DOHH2 (cell line): ENCODE results near the gene SSBP2.

ENCODE experiments used
- H3F3A ChIP-seq: fragments of 200-600 bp; sonication (generic), shearing (Covaris generic); 2 replicates; pipeline ENCODE4 v1.6.0; 2016; ENCODE audit warnings: antibody characterized with exemption, mild to moderate bottlenecking; ENCODE audit not compliant: control insufficient read depth, insufficient read depth
- H3K27ac ChIP-seq: fragments of 200-600 bp; sonication (generic); 2 replicates; pipeline ENCODE4 v1.5.1; 2014; ENCODE audit warnings: low read depth, mild to moderate bottlenecking, low read length, moderate library complexity
- H3K27me3 ChIP-seq: fragments of 200-600 bp; sonication (generic); 2 replicates; pipeline ENCODE4 v1.6.1; 2014; ENCODE audit warnings: mild to moderate bottlenecking, low read length, mixed read lengths; ENCODE audit not compliant: control insufficient read depth
- H3K36me3 ChIP-seq: fragments of 200-600 bp; sonication (generic); 2 replicates; pipeline ENCODE4 v1.6.1; 2014; ENCODE audit warnings: mild to moderate bottlenecking, low read length, moderate library complexity, mixed read lengths; ENCODE audit not compliant: control insufficient read depth
- H3K4me1 ChIP-seq: fragments of 200-600 bp; sonication (generic); 2 replicates; pipeline ENCODE4 v1.6.1; 2014; ENCODE audit warnings: mild to moderate bottlenecking, low read length, mixed read lengths; ENCODE audit not compliant: control insufficient read depth
- H3K4me2 ChIP-seq: fragments of 200-600 bp; sonication (generic); 2 replicates; pipeline ENCODE4 v1.6.0; 2014; ENCODE audit warnings: mild to moderate bottlenecking, low read length, moderate library complexity
- H3K4me3 ChIP-seq: fragments of 200-600 bp; sonication (generic); 2 replicates; pipeline ENCODE4 v1.5.1; 2014; ENCODE audit warnings: mild to moderate bottlenecking, low read length, mixed read lengths
- H3K79me2 ChIP-seq: fragments of 200-600 bp; sonication (generic); 2 replicates; pipeline ENCODE4 v1.6.1; 2014; ENCODE audit warnings: mild to moderate bottlenecking, low read length, mixed read lengths; ENCODE audit not compliant: control insufficient read depth
- H3K9me2 ChIP-seq: fragments of 200-600 bp; sonication (generic); replicated peaks from 2 replicates; pipeline ENCODE4 v1.6.1; 2014; ENCODE audit warnings: mild to moderate bottlenecking, low read length, mixed read lengths; ENCODE audit not compliant: control insufficient read depth
- H3K9me3 ChIP-seq: fragments of 200-600 bp; sonication (generic); 2 replicates; pipeline ENCODE4 v1.6.1; 2014; ENCODE audit warnings: antibody characterized with exemption, low read length, mixed read lengths; ENCODE audit not compliant: control insufficient read depth, insufficient read depth
- H4K20me1 ChIP-seq: fragments of 200-600 bp; sonication (generic); 2 replicates; pipeline ENCODE4 v1.6.0; 2014; ENCODE audit warnings: low read depth, mild to moderate bottlenecking, antibody characterized with exemption, low read length, moderate library complexity; ENCODE audit not compliant: control insufficient read depth, insufficient read depth
- CTCF ChIP-seq: fragments of 200-600 bp; sonication (generic); IDR thresholded peaks from one replicate; pipeline ENCODE4 v1.5.1; 2014; ENCODE audit warnings: antibody characterized with exemption, mild to moderate bottlenecking, low read depth, low read length; ENCODE audit not compliant: poor library complexity, severe bottlenecking
- EZH2phosphoT487 ChIP-seq: fragments of 200-600 bp; sonication (generic); IDR thresholded peaks from 2 replicates; pipeline ENCODE4 v1.6.1; 2017; ENCODE audit warnings: borderline replicate concordance, mild to moderate bottlenecking, antibody characterized with exemption, low read length, moderate library complexity, mixed read lengths

The SSBP2 gene

GRCh38 chr5:81400375-81400774 is 350.5 kb downstream of the SSBP2 start:
- Histone ChIP-seq H3K4me2 (no peak overlapping the region), H3K9me3 (peaks cover under 1% of the 10 kb centered on the region), H3K4me1 (no peaks in the 10 kb centered on the region), H3K36me3 (no peaks in the 10 kb centered on the region), H3K9me2 (no peaks in the 10 kb centered on the region), H3F3A (no peaks in the 10 kb centered on the region), H3K27me3 (peaks cover 5% of the 10 kb centered on the region; the same call in 1 of the 2 replicates), H3K4me3 (no peak overlapping the region), H3K79me2 (no peaks in the 10 kb centered on the region), H3K27ac (no peak overlapping the region), H4K20me1 (no peaks in the 10 kb centered on the region)
- no peak for TF ChIP-seq EZH2phosphoT487
- no peak for TF ChIP-seq CTCF

- Histone ChIP-seq H3K4me2 (no peak overlapping the region), H3K9me2 (no peaks in the 10 kb centered on the region), H3K9me3 (peaks cover 4% of the 10 kb centered on the region), H3K4me3 (no peak overlapping the region), H3F3A (no peaks in the 10 kb centered on the region), H4K20me1 (no peaks in the 10 kb centered on the region), H3K79me2 (no peaks in the 10 kb centered on the region), H3K27ac (no peak overlapping the region), H3K4me1 (no peaks in the 10 kb centered on the region), H3K36me3 (no peaks in the 10 kb centered on the region), H3K27me3 (peaks cover 12% of the 10 kb centered on the region; the same call in 1 of the 2 replicates)
- TF ChIP-seq EZH2phosphoT487 (no peak), CTCF (no peak)
Measured at GRCh38 chr5:81398741-81399140, 352.2 kb downstream of the SSBP2 start.

GRCh38 chr5:81397176-81397575 is 353.7 kb downstream of the SSBP2 start:
- Histone ChIP-seq H3K9me2 (no peaks in the 10 kb centered on the region), H3K27me3 (peaks cover 12% of the 10 kb centered on the region; the same call in 1 of the 2 replicates), H3F3A (no peaks in the 10 kb centered on the region), H3K4me1 (no peaks in the 10 kb centered on the region), H4K20me1 (no peaks in the 10 kb centered on the region), H3K9me3 (peaks cover 7% of the 10 kb centered on the region), H3K36me3 (no peaks in the 10 kb centered on the region), H3K4me2 (no peak overlapping the region), H3K27ac (no peak overlapping the region), H3K4me3 (no peak overlapping the region), H3K79me2 (no peaks in the 10 kb centered on the region)
- TF ChIP-seq EZH2phosphoT487 (no peak), CTCF (no peak)

- Histone ChIP-seq H3K4me3 (no peak overlapping the region), H3F3A (no peaks in the 10 kb centered on the region), H3K27me3 (peaks cover 17% of the 10 kb centered on the region; the same call in 1 of the 2 replicates), H4K20me1 (no peaks in the 10 kb centered on the region), H3K79me2 (no peaks in the 10 kb centered on the region), H3K9me3 (peaks cover 7% of the 10 kb centered on the region), H3K27ac (no peak overlapping the region), H3K9me2 (no peaks in the 10 kb centered on the region), H3K36me3 (no peaks in the 10 kb centered on the region), H3K4me2 (no peak overlapping the region), H3K4me1 (no peaks in the 10 kb centered on the region)
- TF ChIP-seq EZH2phosphoT487 = no peak
- no peak for TF ChIP-seq CTCF
Measured at GRCh38 chr5:81395262-81395661, 355.6 kb downstream of the SSBP2 start.
